ENCODE measurements around the gene CHIA. TPM values are rescaled to one million over a fixed set of nuclear protein-coding genes. Genes with fewer than 3 reads are reported as not detected.

CHIA gene
- total RNA-seq, 4 donors from 2014 or later, result not detected

DNA sequence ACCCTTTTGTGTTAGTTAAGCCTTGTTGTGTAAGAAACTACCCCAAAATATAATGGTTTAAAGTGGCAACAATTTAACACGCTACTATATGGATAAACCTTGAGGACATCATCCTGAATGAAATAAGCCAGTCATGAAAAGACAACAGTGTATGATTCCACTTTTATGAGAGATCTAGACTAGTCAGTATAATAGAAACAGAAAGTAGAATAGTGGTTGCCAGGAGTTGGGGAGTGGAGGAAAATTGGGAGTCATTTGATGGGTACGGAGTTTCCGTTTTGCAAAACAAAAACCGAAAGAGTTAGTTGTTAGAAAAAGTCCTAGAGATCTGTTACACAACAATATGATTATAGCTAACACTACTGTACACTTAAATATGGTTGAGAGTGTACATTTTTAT is 16.0 kb upstream of the CHIA start:
- Histone ChIP-seq H3K27ac (no peak overlapping the region), H3K4me1 (peaks cover 0 to 10% (median 4%) of the 10 kb centered on the region in 3 donors), H3K27me3 (peaks cover 6 to 35% (median 11%) of the 10 kb centered on the region in 4 donors), H3K9me3 (no peaks in the 10 kb centered on the region), H3K36me3 (no peaks in the 10 kb centered on the region), H3K4me3 (no peak overlapping the region)
- no peak for TF ChIP-seq POLR2A (IDR thresholded peaks at IDR 0.05)
- TF ChIP-seq, protein P1, sequence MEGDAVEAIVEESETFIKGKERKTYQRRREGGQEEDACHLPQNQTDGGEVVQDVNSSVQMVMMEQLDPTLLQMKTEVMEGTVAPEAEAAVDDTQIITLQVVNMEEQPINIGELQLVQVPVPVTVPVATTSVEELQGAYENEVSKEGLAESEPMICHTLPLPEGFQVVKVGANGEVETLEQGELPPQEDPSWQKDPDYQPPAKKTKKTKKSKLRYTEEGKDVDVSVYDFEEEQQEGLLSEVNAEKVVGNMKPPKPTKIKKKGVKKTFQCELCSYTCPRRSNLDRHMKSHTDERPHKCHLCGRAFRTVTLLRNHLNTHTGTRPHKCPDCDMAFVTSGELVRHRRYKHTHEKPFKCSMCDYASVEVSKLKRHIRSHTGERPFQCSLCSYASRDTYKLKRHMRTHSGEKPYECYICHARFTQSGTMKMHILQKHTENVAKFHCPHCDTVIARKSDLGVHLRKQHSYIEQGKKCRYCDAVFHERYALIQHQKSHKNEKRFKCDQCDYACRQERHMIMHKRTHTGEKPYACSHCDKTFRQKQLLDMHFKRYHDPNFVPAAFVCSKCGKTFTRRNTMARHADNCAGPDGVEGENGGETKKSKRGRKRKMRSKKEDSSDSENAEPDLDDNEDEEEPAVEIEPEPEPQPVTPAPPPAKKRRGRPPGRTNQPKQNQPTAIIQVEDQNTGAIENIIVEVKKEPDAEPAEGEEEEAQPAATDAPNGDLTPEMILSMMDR (IDR thresholded peaks at IDR 0.05), result no peak
- no peak for DNase-seq
- WGBS, 2 donors, result 70% methylated on average over 4 of the region's 4 CpGs
- intact Hi-C loops (cut with DNase I), result no loop called here

DNA sequence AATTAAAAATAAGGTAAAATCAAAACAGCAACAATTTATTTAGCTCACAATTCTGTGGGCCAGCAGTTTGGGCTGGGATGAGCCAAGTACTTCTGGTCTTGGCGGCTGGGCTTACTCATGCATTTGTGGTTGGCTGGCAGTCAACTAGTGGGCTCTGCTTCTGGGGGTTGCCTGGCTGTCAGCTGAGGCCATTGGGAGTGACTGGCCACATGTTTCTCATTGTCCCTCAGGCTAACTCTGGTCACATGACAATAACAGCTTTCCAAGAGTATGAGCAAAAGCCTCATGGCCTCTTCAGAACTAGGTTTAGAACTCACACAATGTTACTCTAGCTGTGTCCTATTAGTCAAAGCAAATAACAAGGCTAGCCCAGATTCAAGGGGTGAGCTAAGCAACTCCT is 15.6 kb upstream of the CHIA start:
- Histone ChIP-seq H3K4me3 (no peak overlapping the region), H3K36me3 (no peaks in the 10 kb centered on the region), H3K27ac (no peak overlapping the region), H3K4me1 (peaks cover 0 to 10% (median 4%) of the 10 kb centered on the region in 3 donors), H3K9me3 (no peaks in the 10 kb centered on the region), H3K27me3 (peaks cover 6 to 32% (median 10%) of the 10 kb centered on the region in 4 donors)
- TF ChIP-seq POLR2A (IDR thresholded peaks at IDR 0.05), result no peak
- TF ChIP-seq, protein P1 (IDR thresholded peaks at IDR 0.05), result no peak
- DNase-seq, result no peak
- 14 to 36% methylated on average over 1 of the region's 1 CpG for WGBS, 2 donors
- intact Hi-C loops (cut with DNase I), result no loop called here

DNA sequence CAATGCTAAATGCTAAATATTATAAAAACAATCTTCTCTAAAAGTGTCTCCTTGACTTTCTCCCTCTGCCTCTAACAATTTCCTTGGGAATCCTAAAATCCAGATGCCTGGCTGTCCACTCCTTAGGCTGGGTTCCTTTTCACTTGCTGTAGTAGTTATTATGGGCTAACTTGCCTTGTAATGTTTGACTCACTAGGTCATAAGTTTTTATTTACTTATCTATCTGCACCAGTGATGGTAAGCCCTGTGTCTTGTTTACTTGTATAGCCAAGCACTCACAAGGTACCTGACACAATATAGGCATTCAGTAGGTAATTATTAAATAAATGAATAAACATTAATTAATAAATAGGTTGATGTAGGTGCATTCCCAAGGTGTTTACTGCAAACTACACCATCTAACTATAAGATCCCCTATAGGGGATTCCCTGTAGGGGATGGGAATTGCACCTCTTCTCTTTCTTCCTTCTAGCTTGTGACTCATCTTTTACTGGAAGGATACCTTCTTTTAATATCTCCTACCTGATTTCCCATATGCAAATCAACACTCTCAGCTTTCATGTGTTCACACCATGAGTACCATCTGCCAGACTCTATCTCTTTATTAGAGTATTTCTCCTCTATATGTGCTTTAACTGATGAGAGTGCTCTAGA is 14.7 kb upstream of the CHIA start:
- no peak overlapping the region for H3K27ac ChIP-seq

DNA sequence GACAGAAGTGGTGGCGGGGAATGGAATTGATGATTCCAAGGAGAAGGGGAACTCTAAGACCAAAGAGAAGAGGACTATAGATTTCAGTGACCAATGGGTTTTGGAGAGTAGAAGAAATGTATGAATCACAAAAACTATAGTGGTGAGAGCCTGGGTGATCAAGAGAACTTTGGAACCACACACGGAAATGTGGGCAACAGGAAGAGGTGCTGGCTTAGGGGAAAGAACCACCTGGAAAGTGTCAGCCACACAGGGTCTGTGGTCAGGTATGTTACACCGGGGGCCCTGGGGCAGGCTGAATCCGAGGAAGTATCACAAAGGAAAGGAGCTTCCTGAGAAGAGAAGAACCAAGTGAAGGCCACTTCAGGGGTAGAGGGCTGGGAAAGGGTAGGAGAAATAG is 11.5 kb upstream of the CHIA start:
- intact Hi-C loops (cut with DNase I), result no loop called here
- Histone ChIP-seq H3K27me3 (no peaks in the 10 kb centered on the region), H3K4me3 (no peak overlapping the region), H3K27ac (no peak overlapping the region), H3K4me1 (no peaks in the 10 kb centered on the region), H3K36me3 (no peaks in the 10 kb centered on the region), H3K9me3 (no peaks in the 10 kb centered on the region)
- 75 to 78% methylated on average over 4 of the region's 4 CpGs for WGBS, 2 donors
- TF ChIP-seq POLR2A (IDR thresholded peaks at IDR 0.05), result no peak
- TF ChIP-seq, protein P1 (IDR thresholded peaks at IDR 0.05), result no peak
- no peak for DNase-seq

More for the DNA sequence above, 14.7 kb upstream of the CHIA start:
- TF ChIP-seq, protein P1 (IDR thresholded peaks at IDR 0.05), result no peak
- no peak for TF ChIP-seq POLR2A (IDR thresholded peaks at IDR 0.05)
- H3K36me3 ChIP-seq, result no peaks in the 10 kb centered on the region
- DNase-seq, result no peak
- H3K27me3 ChIP-seq, result peaks cover 2 to 23% (median 4%) of the 10 kb centered on the region in 4 donors
- peaks cover 0 to 6% (median 4%) of the 10 kb centered on the region in 3 donors for H3K4me1 ChIP-seq
- no peaks in the 10 kb centered on the region for H3K9me3 ChIP-seq
- intact Hi-C loops (cut with DNase I), result no loop called here
- H3K4me3 ChIP-seq, result no peak overlapping the region

DNA sequence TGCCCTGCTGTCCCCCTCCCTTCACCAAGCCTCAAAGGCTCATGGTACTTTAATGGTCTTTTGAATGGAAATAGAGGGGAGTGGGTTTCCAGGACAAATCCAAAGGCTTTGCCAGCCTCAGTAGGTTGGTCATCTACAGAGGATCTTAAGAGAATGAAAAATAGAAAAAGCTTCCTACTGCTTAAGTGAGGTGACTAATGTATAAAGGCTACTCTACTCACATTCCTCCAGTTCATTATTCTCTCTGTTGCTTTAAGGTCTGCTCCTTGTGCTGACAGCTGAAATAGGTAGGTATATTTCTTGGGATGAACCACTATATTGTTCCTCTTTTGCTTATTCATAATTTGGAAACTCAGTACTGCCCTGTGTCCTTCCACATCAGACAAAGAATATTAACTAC is 10.4 kb upstream of the CHIA start:
- H3K4me3 ChIP-seq, result no peak overlapping the region
- H3K27ac ChIP-seq, result no peak overlapping the region
- no peak for DNase-seq

More for the DNA sequence above, 10.4 kb upstream of the CHIA start:
- TF ChIP-seq, protein P1 (IDR thresholded peaks at IDR 0.05), result no peak
- no peak for TF ChIP-seq POLR2A (IDR thresholded peaks at IDR 0.05)
- no peaks in the 10 kb centered on the region for H3K36me3 ChIP-seq
- H3K27me3 ChIP-seq, result no peaks in the 10 kb centered on the region
- intact Hi-C loops (cut with DNase I), result no loop called here
- no peaks in the 10 kb centered on the region for H3K4me1 ChIP-seq
- H3K9me3 ChIP-seq, result no peaks in the 10 kb centered on the region
